ENCODE measurements around the gene KRT80.
A peak's percentile ranks its signal among the peaks of the same experiment; 100 is the strongest.

KRT80 gene

GRCh38 chr12:52179396-52179973 is 12.3 kb downstream of the KRT80 start:
- no peak for DNase-seq (ENCODE audit: low spot score)

- peak; percentile 50 for DNase-seq (ENCODE audit: low spot score)
Measured at GRCh38 chr12:52178984-52179383, 12.8 kb downstream of the KRT80 start.

- DNase-seq (ENCODE audit: low spot score), result no peak
Measured at GRCh38 chr12:52178443-52178842, 13.4 kb downstream of the KRT80 start.

GRCh38 chr12:52175371-52176350 is 16.2 kb downstream of the KRT80 start:
- no peak for DNase-seq (ENCODE audit: low spot score)

GRCh38 chr12:52173526-52173925 is 18.3 kb downstream of the KRT80 start:
- no peak for DNase-seq (ENCODE audit: low spot score)

GRCh38 chr12:52172956-52173355 is 18.9 kb downstream of the KRT80 start:
- no peak for DNase-seq (ENCODE audit: low spot score)

- DNase-seq (ENCODE audit: low spot score), result no peak
Measured at GRCh38 chr12:52171950-52172512, 19.8 kb downstream of the KRT80 start.

GRCh38 chr12:52170827-52171226 is 21.0 kb downstream of the KRT80 start:
- DNase-seq (ENCODE audit: low spot score), result no peak

- no peak for DNase-seq (ENCODE audit: low spot score)
Measured at GRCh38 chr12:52169886-52170285, 21.9 kb downstream of the KRT80 start.

- no peak for DNase-seq (ENCODE audit: low spot score)
Measured at GRCh38 chr12:52168019-52168717, 23.6 kb downstream of the KRT80 start.

- no peak for DNase-seq (ENCODE audit: low spot score)
Measured at GRCh38 chr12:52167526-52167925, 24.3 kb downstream of the KRT80 start.

GRCh38 chr12:52166672-52167071 is 25.1 kb downstream of the KRT80 start:
- no peak for DNase-seq (ENCODE audit: low spot score)

GRCh38 chr12:52165096-52165855 is 26.5 kb downstream of the KRT80 start:
- DNase-seq (ENCODE audit: low spot score), result no peak

GRCh38 chr12:52164624-52165023 is 27.2 kb downstream of the KRT80 start:
- DNase-seq (ENCODE audit: low spot score), result no peak

GRCh38 chr12:52162981-52163380 is 28.8 kb downstream of the KRT80 start:
- DNase-seq (ENCODE audit: low spot score), result no peak

GRCh38 chr12:52160200-52160599 is 31.6 kb downstream of the KRT80 start:
- no peak for DNase-seq (ENCODE audit: low spot score)

GRCh38 chr12:52157566-52158150 is 34.2 kb downstream of the KRT80 start:
- DNase-seq (ENCODE audit: low spot score), result no peak

- peak; percentile 83 for DNase-seq (ENCODE audit: low spot score)
Measured at GRCh38 chr12:52156757-52157565, 34.9 kb downstream of the KRT80 start.

- DNase-seq (ENCODE audit: low spot score), result no peak
Measured at GRCh38 chr12:52156311-52156710, 35.5 kb downstream of the KRT80 start.

All from GM03348 (cell line).